Measurements from ENCODE around the gene MINK1.

Gene MINK1

GRCh38 chr17:4935650-4936049, 102.5 kb downstream of the MINK1 start:
- DNase-seq = no peak

GRCh38 chr17:4936436-4936835, 103.3 kb downstream of the MINK1 start:
- no peak for DNase-seq

- no peak for DNase-seq
Measured at GRCh38 chr17:4937553-4937952, 104.4 kb downstream of the MINK1 start.

- no peak for DNase-seq
Measured at GRCh38 chr17:4938069-4938491, 104.9 kb downstream of the MINK1 start.

GRCh38 chr17:4938688-4939545, 105.8 kb downstream of the MINK1 start:
- DNase-seq = no peak

- no peak for DNase-seq
Measured at GRCh38 chr17:4939546-4939795, 106.3 kb downstream of the MINK1 start.

- DNase-seq = peak; percentile 95
Measured at GRCh38 chr17:4939796-4940554, 106.8 kb downstream of the MINK1 start, which contains the start of the genes RNF167 and SLC25A11. TSS of gene RNF167 (plus strand) at chr17:4940268. CDS start at chr17:4940910, 642 bp downstream. TSS of gene SLC25A11 (minus strand) at chr17:4940046. CDS start at chr17:4939910, 136 bp downstream.

GRCh38 chr17:4940555-4941318, 107.6 kb downstream of the MINK1 start:
- peak; percentile 65 for DNase-seq

GRCh38 chr17:4941319-4941610, 108.1 kb downstream of the MINK1 start:
- DNase-seq = no peak

- no peak for DNase-seq
Measured at GRCh38 chr17:4942760-4943508, 109.8 kb downstream of the MINK1 start.

GRCh38 chr17:4944163-4944553, 111.0 kb downstream of the MINK1 start:
- peak; percentile 73 for DNase-seq

GRCh38 chr17:4944554-4945175, 111.5 kb downstream of the MINK1 start:
- DNase-seq = peak; percentile 34

- DNase-seq = peak; percentile 87
Measured at GRCh38 chr17:4945176-4945943, 112.2 kb downstream of the MINK1 start.

- no peak for DNase-seq
Measured at GRCh38 chr17:4945944-4946280, 112.8 kb downstream of the MINK1 start.

- no peak for DNase-seq
Measured at GRCh38 chr17:4946312-4946976, 113.3 kb downstream of the MINK1 start.

- DNase-seq = no peak
Measured at GRCh38 chr17:4947010-4947410, 113.9 kb downstream of the MINK1 start.
